Activated CD4-positive, alpha-beta T cell treated with anti-CD3 and anti-CD28 coated beads for 4 hours (primary cell): ENCODE results near the gene SEC24B.
A peak's percentile ranks its signal among the peaks of the same experiment; 100 is the strongest.

Source experiments
- DNase-seq, 2 donors: peaks; one replicate each; pipeline ENCODE4 v3.0.0-alpha.2; 2020

The SEC24B gene

DNA sequence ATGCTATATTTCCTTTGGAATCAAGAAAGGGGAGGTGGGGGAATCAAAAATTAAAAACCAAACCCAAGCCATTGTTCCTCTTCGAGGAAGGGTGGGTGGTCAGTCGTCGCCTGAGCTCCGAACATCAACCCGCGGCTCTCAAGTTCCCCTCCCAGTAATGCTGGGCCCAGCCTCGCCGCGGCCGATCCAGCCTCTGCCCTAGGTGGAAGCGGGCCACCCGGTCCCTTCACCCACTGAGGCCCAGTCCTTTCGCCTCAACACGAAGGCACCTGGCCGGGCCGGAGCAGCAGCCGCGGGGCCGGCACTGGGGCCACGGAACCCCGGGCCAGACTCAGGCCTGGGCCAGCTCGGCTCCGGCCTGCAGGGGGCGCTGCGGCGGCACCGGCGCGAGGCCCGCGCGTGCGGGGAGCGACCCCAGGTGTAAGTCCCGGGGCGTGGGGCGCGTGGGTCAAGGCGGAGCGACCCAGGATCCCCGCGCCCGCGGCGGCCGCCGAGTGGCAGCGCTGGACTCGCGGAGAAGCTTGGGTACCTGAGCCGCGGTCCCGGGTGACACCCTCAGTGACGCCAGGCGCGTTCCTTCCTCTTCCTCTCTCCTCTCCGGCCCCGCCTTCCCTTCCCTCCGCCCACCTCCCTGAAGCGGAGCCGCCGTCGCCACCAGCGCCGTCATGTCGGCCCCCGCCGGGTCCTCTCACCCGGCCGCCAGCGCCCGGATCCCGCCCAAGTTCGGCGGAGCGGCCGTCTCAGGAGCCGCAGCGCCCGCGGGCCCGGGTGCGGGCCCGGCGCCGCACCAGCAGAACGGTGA lies at the start of gene SEC24B:
Gene SEC24B, plus strand, starts transcription at position 611 of the 802 bp plus-strand sequence. Its CDS starts 55 bp downstream, at position 666.
- DNase-seq = peak; percentile 88

DNA sequence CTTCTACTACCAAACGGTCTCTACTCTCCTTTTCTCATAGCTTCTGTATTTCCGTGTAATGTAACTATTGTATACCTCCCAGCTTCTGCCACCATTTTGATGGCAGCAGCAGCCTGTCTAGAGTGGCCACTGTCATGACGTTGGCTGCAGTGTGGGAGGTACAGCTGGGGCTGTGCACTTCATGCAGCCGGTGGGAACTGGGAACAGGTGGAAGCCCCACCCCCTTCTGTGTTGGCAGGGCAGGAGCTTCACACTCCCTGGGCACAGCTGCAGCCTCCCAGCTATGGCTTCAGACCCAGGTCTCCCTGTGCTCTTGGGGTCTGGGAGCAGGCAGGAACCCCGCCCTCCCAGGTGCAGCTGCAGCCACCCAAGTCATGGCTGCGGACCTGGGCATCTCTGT lies 49.8 kb upstream of the SEC24B start:
- no peak for DNase-seq

DNA sequence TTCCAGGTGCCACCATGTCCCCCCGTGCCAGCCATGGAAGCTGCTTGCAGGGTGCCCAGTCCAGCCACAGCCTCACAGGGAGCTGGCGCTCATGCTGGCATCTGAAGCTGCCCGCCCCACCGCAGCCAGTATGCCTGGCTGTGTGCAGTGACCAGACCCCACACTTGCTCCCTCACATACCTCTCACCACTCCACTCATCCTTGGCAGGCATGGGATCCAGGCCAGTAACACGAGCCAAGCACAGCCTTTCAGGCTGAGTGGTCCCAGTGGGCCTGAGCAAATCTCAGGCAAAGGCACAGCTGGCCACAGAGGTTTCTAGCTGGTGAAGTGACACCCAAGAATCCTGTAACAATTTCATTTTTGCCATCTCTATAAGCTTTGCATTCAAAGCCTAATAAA lies 48.4 kb upstream of the SEC24B start:
- no peak for DNase-seq

DNA sequence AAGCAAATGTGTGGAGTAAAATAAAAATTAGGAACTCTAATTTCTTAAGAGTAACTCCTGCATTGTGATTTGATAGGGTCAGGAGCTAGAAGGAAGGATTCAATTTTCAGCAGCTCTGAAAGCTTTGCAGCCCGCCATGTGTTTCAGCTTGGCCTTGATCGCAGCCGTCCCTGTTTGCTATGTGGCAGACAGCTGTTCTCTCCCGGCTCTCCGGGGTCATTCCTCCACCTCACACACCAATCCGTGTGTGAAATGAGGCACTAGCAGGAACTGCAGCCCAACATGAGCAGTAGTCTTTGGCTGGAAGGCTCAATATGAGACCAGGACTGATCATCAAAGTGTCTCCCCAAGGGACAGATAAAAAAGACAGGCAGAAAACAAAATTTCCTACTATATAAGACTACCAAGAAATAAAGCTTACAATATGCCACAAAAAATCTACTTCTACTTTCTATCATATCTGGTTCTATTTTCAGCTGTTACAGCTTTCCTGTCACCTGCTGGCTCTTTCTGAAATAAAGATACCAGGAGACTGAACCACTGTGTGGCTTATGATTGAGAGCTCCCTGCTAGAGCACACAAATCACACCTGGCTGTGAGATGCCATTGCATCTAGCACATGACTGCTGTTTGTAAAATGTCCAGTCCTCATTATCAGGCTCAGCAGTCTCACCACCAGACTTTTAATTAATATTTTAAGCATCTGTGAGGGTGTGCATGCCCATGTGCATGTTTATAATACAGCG lies 44.1 kb upstream of the SEC24B start:
- no peak for DNase-seq

DNA sequence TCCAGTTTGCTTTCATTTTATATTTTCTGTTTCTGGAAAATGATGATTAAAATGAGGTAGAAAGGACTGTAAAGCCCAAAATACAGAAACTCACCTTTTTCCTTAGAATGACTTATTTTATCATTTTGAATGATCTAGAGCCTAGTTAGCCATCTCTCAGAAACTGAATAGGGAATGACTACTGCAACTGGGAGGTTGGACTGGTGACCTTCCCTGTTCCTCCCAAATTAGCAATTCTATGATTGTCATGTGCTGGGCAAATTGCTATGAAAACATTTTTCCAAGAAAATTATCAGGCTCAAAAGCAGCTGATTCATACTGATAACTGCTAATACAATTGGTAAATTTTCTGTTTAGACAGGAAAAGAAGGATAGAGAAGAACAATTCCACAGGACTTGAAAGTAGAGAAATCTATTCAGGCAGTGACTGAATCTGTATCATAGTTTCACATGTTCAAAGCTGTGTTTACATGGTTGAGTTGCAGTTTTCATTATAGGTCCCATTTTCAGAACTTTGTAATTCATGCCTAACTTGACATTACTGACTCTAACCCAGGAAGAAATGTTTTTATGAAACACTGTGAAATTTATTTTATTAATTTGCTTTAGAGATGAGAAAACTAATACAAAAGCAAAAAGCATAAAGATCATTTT lies 43.4 kb upstream of the SEC24B start:
- DNase-seq = no peak

DNA sequence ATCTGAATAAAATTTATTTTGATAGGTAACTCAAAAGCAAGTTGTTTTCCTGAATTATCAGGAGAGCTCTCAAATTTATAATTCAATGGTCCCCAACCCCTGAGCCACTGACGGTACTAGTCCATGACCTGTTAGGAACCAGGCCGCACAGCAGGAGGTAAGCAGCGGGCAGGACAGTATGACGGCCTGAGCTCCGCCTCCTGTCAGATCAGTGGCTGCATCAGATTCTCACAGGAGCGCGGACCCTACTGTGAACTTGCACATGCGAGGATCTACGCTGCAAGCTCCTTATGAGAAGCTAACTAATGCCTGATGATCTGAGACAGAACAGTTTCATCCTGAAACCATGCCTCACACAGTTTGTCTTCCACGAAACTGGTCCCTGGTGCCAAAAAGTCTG lies 37.9 kb upstream of the SEC24B start:
- DNase-seq = no peak

DNA sequence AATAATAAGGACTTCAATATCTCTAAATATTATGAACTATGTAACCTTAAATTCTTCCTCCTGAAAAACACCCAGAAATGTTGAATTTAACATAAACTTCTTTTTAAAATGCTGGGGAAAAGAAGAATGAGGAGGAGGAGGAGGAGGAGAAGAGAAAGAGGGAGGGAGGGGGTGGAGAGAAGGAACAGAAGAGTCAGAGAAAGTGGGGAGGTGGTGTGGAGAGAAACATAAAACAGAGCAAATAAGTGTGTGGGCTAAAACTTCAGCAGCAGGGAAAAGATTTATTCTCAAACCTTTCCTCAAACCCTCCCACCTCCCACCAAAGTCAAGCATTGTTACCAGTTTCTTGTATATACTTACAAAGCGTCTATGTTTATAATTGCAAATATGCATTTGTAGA lies 34.7 kb upstream of the SEC24B start:
- no peak for DNase-seq

DNA sequence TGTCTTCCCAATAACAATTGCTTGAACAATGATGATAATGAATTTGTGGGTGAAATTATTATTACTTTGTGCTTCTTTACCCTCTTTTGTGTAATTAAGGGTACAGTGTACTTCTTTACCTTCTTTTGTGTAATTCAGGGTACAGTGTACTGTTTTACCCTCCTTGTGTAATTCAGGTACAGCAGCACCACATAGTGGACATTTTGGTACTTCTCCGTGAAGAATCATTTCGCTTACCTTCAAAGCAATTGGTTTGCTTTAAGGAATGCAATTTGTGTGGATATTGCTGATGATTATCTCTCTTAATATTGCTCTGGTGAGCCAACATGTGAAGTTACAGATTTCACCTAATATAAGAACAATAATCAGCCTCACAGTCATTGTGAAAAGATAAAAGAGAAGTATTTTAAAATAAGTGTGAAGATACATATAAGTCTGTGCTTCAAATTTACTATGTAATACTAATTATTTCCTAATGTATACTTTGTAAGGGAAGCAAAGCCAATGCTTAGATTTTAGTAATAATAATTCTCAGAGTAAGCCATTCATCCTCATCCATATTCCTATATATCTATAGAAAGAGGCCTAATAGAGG lies 27.2 kb upstream of the SEC24B start:
- peak in 1 of 2 donors; percentile 31 for DNase-seq

DNA sequence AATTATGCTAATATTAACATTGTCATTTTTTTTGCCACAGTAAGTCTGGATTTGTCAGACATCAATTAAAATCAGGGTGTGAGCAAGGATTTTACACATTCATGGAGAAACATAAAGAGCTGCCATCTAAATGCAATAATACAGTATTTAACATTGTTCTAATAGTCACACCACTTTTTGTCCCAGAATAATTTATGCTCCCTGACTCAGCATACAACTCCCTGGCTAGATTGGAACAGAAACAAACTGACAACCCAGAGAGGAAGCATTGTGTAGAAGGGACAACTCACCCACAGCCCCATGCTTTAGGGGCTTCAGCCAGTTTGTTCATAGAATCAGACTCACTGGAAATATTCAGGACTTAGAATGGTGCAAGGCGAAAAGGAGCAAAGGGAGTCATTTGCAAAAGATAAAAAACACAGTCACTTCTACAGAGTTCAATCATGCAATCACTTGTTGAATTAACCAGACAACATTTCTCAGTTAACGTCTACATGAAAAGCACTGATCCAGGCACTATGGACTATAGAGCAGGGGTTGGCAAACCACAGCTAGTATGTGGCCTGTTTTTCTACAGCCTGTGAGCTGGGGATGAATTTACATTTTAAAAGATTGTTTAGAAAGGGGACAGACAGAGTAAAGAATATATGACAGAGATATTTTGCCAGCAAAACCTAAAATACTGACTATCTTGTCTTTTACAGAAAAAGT lies 26.4 kb upstream of the SEC24B start:
- DNase-seq = no peak

DNA sequence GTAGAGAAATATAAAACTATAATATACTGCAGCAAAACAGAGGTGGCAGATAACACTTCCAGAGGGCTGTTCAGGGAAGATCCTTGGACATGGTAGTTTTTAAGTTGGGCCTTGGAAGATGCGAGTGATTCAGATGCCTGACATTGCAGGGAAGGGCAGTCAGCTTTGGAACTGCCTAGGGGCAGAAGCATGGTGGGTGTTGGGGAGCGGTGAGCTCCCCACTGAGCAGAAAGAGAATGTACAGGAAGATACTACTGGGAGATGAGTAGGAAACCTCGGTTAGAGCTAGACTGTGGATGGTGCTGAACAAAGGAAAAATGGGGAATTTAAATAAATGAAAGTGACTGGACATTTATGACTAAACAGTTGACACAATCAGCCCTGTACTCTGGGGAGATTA lies 24.9 kb upstream of the SEC24B start:
- DNase-seq = no peak

DNA sequence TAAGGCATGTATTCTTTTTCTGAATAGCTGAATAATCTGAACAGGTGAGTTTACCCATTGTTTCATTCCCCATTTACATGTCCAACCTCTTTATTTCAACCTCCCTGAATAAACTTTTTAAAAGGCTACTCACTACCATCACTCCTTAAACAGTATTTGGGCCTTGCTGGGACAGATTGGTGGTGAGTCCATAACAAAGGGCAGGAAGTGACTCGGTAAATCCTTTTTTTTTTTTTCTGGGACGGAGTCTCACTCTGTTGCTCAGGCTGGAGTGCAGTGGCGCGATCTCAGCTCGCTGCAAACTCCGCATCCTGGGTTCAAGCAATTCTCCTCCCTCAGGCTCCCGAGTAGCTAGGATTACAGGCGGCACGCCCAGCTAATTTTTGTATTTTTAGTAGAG lies 23.4 kb upstream of the SEC24B start:
- DNase-seq = no peak

DNA sequence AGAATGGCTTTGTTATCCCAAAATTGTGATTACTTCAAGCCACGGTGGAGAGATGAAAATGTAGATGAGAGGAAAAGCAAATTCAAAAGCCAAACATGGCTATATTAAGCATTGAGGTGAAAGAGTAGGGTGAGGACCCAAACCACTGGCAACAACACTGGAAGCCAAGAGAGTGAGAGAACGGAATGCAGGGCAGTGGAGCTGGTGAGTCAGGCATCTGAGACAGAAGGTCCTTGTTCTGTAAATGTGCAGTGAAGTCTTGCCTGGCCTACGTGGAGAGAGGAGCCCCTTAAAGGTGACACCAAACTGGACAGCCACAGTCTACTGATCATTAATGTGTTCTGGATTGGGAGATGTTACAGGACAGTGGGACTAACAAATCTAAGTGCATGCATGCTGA lies 22.8 kb upstream of the SEC24B start:
- DNase-seq = no peak

DNA sequence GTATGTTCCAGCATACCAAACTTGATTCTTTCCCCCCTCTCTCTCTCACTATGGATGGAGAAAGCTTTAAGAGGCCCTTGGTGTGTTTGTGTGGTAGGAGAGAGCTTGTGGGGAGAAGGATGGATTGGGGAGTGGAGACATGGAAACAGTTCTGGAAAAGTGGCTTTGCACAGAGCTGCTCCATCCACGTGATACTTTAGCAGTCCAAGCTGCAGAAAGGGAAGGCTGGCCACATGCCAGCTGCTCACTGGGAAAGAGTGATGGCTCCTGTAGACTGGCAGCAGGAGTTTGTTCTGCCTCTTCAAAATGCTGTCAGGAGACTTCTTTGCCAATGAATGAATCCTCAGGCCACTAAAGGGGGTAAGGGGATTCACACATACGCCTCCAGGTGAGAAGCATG lies 21.7 kb upstream of the SEC24B start:
- no peak for DNase-seq

DNA sequence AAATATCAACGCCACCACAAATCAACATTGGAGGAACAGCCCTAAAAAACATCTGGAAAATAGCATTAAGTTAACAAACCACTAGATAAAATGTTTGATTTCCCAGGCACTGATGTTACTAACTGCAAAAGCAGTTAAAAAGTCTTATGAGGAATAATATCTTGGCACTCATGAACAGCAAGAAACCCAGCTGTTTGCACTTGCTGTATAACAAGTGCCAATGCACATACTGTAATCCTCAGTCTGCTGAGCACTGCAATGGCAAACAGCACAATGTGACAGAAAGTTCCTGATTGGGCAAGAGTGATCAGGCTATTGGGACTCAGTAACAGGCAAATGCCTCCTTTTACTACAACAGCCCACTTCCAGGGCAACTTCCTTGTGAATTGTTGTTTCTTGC lies 20.8 kb upstream of the SEC24B start:
- DNase-seq = no peak

DNA sequence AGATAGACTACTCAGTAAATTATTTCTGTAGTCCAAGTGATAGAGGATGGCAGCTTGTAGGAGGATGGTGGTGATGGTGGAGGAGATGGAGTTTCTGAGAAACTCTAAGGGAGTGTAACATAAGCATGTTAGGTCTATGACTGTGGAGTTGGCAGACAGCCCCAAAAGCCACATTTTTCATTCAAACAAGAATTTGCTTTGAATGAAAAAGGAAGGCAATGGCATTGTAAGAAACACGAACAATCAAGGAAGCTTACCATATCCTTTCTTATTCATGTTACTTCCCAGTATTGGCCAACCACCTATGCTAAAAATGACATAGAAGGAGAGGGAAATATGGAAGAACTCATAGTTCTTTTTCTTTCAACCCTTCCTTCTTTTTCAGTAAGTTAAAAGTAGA lies 18.7 kb upstream of the SEC24B start:
- no peak for DNase-seq

DNA sequence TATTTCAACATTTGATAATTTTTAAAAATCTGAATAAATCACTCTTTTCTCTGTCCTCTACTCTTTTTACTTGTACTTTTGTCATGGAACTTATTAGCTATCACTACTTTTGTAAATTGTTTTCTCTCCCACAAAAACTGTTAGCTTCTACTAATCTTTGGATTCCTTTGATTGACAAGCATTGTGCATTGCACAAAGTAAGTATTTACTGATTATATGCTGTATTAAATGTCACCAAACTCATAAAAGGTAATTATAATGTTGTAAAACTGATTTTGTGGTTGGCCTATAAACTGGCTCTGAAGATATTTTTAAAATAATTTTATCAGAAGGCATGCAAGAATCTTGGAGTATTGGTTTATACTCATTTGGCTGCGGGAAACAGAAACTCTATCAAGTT lies 15.0 kb upstream of the SEC24B start:
- DNase-seq = no peak

DNA sequence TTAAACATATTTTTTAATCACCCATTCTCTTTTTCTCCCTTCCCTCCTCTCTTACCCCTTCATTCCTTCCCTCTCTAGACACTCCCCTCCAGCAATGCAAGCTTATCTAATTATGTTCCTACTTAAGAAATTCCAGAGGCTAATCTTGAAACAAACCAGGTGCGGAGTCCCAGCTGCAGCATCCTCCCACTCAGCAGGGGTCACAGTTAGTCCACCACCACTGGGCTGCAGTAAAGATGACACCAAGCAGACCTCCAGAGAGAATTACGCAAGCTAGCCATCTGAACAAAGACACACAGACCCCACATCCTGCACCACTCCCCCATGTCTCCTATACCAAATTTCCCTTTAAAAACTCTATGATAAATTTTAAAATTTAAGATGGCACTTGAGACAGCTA lies 13.9 kb upstream of the SEC24B start:
- no peak for DNase-seq

DNA sequence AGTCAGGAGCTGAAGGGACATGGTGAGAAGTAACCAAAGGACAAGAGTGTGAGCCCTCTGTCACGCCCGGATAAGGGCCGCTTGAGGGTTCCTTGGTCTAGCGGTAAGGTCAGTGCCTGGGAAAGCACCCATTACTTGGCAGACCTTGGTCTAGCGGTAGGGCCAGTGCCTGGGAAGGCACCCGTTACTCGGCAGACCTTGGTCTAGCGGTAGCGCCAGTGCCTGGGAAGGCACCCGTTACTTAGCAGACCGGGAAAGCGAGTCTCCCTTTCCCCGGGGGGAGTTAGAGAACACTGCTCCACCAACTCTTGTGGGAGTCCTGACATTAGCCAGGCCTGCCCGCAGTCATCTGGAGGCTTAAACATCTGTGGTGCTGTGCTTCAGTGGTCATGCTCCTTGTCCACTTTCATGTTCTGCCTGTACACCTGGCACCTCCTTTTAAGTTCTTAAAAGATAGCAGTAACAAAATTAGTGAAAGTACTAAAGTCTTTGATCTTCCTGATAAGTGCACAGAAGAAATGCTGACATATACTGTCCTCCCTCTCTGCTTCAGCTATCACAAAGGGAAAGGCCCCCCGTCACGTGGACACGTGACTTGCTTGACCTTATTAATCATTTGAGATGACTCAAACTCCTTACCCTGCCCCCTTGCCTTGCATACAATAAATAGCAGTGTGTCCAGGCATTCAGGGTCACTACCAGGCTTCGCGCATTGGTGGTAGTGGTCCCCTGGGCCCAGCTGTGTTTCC lies 9.3 kb upstream of the SEC24B start:
- no peak for DNase-seq

DNA sequence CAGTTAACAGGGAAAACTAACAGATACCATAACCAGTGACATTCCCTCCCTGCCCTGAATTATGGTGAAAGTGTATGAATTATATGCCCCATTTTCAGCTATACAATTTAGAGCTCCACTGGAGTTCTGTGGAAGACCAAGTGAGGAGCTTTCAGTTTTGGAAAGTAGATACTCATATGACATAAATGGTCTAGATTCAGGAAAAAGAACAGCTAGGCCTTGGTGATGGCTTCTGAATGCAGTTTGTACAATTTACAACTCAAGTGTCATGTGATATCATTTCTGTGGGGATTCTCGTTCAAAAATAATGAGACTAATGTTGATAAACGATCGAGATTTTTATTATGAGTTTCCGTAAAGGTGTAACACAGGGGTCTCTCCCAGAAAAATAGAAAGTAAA lies 8.2 kb upstream of the SEC24B start:
- DNase-seq = no peak

DNA sequence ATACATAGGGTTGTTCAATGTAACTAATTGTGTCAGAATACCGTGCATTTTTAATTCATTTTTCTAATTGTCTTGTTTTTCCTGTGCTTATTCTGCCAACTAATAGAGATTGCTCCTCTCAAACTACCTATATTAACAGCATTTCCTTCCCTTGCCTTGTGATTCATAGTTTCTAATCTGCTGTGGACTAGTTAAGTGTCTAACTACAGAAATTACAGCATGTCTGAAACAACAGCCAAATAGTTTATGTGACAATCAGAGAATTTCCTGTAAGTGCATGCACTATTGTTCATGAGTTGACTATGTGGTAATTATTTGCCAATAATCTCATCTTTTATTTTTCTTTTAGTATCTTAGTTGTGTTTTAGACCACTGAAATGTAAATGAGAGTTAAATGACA lies 4.1 kb upstream of the SEC24B start:
- no peak for DNase-seq

DNA sequence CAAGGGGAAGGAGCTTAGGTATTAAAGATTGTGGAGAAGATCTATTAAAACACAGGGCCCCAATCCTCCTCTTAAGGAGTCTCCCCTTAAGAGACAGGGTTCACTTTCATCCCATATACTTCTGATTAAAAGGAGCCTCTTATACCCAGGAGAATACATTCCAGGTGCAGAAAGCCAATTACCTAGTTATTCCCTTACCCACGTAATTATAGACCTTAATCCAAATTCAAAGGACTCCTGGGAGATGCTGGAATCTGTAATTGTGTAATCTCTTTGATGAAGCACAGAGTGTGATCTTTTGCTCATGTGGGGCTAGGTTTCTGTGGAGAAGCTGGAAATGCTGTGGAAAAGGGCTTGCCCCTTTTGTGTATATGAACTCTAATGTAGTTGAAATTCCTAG lies 1.4 kb upstream of the SEC24B start:
- no peak for DNase-seq

DNA sequence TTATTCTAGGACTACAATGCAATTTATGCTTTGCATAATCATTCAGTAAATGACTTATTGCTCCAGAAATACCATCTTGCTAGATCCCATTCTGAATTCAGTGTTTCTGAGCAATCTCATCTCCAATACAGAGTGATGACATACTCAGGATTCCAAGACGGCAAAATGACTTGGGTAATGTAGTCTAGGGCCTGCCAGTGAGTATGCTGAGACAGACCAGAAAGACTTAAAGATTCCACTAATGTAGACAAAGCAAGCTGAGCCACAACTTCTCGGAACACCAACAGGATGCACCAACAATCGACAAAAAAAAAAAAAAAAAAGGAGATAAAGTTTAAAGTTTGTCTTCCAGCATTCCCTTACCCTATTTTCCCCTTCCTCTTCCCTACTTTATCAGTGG lies 919 bp upstream of the SEC24B start:
- no peak for DNase-seq
